ENCODE results near the gene POLR3G.

GRCh38 chr5:90550963-90551362 lies 76.3 kb downstream of the POLR3G start:
- TF ChIP-seq CTCF (IDR thresholded peaks at IDR 0.05) (no peak), POLR2A (IDR thresholded peaks at IDR 0.05) (no peak), EP300 (IDR thresholded peaks at IDR 0.05) (no peak)
